Kidney epithelial cell (primary cell): ENCODE results near the gene EPB41L1. TPM values are rescaled to one million over a fixed set of nuclear protein-coding genes. Genes with fewer than 3 reads are reported as not detected.

Experiments used
- DNase-seq: peaks from one replicate; pipeline ENCODE4 v3.0.0-alpha.2; 2010; ENCODE audit warnings: low read depth
- H3K27me3 ChIP-seq: 2 replicates; pipeline ENCODE4 v1.6.0; 2011; ENCODE audit warnings: low read length; ENCODE audit not compliant: control insufficient read depth, insufficient read depth
- H3K36me3 ChIP-seq: 2 replicates; pipeline ENCODE4 v1.5.1; 2011; ENCODE audit warnings: low read length; ENCODE audit not compliant: control insufficient read depth, insufficient read depth
- H3K4me3 ChIP-seq: 2 replicates; pipeline ENCODE4 v1.5.1; 2011; ENCODE audit warnings: low read depth, mild to moderate bottlenecking, control low read depth, low read length
- total RNA-seq: library from RNA; depleted of rRNA; stranded (reverse); fragments of >200 nt; gene quantifications from 2 replicates; pipeline ENCODE4 v1.2.3, GENCODE V29; 2015
- TF ChIP-seq, protein P1 (sequence below): IDR thresholded peaks from 2 replicates; pipeline ENCODE4 v1.5.1; 2011; ENCODE audit warnings: mild to moderate bottlenecking, moderate library complexity, low read length, control low read depth, inconsistent platforms; ENCODE audit not compliant: insufficient read depth, poor library complexity, severe bottlenecking

The EPB41L1 gene
- total RNA-seq, 1 donor from 2014 or later, result 25.0 TPM

DNA sequence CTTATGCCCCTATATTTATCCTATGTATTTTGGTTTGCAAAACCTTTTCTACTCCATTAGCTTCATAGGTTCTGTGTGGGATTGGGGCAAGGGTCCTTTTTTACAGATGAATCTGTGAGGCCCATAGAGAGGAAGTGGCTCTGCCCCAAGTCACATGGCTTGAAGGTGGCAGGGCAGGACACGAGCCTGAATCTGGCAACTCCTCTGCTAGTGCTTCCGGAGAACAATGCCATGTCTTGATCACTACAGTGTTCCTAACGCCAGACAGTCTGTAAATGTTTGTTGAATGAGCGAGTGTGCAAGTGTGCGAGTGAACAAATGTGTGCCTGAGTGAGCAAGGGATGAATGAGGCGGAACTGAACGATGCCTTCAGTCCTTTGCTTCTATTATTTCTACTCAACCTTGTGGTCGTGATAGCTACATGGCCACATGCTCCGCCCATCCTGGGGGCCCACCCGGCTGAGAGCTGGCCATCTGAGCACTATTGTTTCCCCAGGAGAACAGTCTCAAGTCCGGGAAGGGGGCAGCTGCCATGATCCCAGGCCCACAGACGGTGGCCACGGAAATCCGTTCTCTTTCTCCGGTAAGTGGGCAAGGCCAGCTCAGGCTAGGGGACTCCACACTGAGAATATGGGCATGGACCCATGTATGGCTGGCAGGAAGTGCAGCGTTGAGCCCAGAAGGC lies 64.0 kb downstream of the EPB41L1 start:
- TF ChIP-seq, protein P1, sequence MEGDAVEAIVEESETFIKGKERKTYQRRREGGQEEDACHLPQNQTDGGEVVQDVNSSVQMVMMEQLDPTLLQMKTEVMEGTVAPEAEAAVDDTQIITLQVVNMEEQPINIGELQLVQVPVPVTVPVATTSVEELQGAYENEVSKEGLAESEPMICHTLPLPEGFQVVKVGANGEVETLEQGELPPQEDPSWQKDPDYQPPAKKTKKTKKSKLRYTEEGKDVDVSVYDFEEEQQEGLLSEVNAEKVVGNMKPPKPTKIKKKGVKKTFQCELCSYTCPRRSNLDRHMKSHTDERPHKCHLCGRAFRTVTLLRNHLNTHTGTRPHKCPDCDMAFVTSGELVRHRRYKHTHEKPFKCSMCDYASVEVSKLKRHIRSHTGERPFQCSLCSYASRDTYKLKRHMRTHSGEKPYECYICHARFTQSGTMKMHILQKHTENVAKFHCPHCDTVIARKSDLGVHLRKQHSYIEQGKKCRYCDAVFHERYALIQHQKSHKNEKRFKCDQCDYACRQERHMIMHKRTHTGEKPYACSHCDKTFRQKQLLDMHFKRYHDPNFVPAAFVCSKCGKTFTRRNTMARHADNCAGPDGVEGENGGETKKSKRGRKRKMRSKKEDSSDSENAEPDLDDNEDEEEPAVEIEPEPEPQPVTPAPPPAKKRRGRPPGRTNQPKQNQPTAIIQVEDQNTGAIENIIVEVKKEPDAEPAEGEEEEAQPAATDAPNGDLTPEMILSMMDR, result no peak
- Histone ChIP-seq H3K36me3 (no peaks in the 10 kb centered on the region), H3K27me3 (no peaks in the 10 kb centered on the region), H3K4me3 (no peak overlapping the region)
- no peak for DNase-seq

DNA sequence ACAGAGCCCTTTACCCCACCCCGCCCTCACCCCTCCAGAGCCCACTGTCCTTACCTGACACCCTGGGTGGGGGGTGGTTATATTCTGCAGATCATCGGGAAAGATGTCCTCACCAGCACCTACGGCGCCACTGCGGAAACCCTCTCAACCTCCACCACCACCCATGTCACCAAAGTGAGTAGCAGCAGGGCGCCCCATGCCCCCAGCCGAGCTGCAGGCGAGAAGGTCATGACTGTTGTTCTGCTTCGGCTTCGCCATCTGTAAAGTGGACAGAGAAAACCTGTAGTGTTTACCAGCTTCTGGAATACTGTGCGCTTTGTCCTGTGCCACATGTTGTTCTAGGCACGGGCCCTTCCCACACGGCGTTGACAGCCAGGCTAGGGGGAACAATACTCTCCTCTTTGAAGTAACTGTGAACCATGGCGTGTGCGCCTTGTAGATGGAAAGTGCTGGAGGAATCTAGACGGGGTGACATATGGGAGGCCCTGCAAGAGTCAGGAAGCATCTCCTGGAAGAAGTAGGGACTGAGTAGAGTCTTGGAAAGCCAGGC lies 65.2 kb downstream of the EPB41L1 start:
- Histone ChIP-seq H3K4me3 (no peak overlapping the region), H3K36me3 (no peaks in the 10 kb centered on the region), H3K27me3 (no peaks in the 10 kb centered on the region)
- TF ChIP-seq, protein P1, result no peak
- no peak for DNase-seq

DNA sequence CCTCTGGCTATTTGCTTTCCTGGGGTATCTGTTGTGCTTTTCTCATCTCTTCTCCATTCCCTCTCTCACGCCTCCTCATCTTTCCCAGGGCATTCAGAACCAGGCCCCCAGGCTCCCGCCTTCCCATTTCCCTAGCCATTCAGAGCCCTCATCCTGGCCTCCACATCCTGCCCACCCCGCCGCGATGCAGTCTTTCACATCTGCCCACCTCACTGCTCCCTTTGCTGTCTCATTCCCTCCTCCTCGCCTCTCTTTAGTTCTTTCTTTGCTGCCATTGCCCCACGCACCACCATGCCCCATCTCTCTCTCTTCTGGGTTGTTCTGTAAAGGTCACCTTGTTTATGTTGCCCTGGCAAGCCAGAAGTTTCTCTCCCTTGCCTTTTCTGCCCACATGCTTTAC lies 71.1 kb downstream of the EPB41L1 start:
- no peaks in the 10 kb centered on the region for H3K36me3 ChIP-seq
- H3K4me3 ChIP-seq, result no peak overlapping the region
- H3K27me3 ChIP-seq, result no peaks in the 10 kb centered on the region
- TF ChIP-seq, protein P1, result no peak
- DNase-seq, result no peak

DNA sequence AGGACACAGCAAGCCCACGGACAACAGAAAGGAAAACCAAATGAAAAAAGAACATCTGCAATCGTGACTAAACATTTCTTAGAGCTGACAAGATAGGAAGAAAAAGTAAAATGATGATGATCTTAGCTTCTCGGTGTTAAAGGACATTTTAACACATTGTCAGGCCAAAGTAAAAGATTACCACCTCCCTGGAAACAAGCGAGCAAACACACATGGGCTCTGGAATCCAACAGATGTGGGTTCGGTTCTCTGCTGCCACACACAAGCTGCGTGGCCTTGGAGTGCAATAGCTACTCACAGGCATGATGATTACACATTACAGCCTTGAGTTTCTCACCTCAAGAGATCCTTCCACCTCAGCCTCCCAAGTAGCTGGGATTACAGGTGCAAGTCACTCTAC lies 74.2 kb downstream of the EPB41L1 start:
- TF ChIP-seq, protein P1, result no peak
- no peak overlapping the region for H3K4me3 ChIP-seq
- H3K36me3 ChIP-seq, result no peaks in the 10 kb centered on the region
- H3K27me3 ChIP-seq, result no peaks in the 10 kb centered on the region
- DNase-seq, result no peak

DNA sequence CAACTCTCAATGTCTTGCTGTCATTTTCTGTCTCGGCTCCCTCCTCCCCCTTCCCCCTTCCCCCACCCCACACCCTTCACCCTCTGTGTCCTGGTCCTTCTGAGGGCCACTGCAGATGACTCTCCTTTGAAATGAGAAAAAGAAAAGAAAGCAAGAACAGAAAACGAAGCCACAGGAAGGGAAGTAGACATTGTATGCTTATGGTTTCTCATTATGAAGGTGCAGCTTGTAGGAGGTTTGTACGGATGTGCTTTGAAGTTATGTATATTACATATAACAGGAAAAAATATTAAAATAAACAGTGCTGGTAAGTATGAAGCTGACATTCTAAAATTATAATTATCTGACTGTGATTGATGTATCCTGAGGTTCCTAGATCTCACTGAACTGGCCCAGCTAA lies 75.5 kb downstream of the EPB41L1 start:
- TF ChIP-seq, protein P1, result no peak
- no peak for DNase-seq
- no peak overlapping the region for H3K4me3 ChIP-seq
- no peaks in the 10 kb centered on the region for H3K27me3 ChIP-seq
- H3K36me3 ChIP-seq, result no peaks in the 10 kb centered on the region

DNA sequence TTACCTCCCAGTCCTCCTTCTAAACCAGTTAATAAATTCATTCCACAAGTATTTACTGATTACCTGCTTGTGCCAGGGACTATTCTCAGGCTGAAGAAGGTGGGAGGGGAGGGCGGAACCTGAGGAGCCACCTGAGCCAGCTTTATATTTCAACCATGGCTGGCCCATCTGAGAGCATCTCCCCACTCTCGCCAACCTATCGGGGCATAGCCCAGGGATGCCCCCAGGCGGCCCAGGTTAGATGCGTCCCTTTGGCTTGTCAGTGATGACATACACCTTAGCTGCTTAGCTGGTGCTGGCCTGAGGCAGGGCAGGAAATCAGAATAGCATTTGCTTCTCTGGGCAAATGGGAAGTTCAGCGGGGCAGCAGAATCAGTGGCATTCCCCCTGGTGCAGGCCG lies 76.8 kb downstream of the EPB41L1 start:
- Histone ChIP-seq H3K27me3 (no peaks in the 10 kb centered on the region), H3K4me3 (no peak overlapping the region), H3K36me3 (no peaks in the 10 kb centered on the region)
- DNase-seq, result no peak
- TF ChIP-seq, protein P1, result no peak
